ENCODE results near the gene GNMT.

- TF ChIP-seq CTCF (conservative IDR thresholded peaks at IDR 0.05 in 1 of 2, IDR thresholded peaks at IDR 0.05 in 1 of 2; ENCODE audit: low read depth in 1 of 2, low read length in 2 of 2) (no peak), EZH2 (IDR thresholded peaks at IDR 0.05; ENCODE audit: low read length, missing control alignments) (no peak)
Measured at GRCh38 chr6:43012364-43012763, 51.8 kb downstream of the GNMT start.
